HEK293 (cell line): ENCODE results near the gene SKP2.

Experiments used
- CTCF ChIA-PET: fragments of 350-600 bp; formaldehyde crosslinking; extraction: SDS; loops from one replicate; lab custom pipeline; 2021; ENCODE audit warnings: antibody characterized with exemption; lab: Yijun Ruan, JAX
- POLR2A ChIA-PET: fragments of 300-600 bp; formaldehyde crosslinking; extraction: SDS; loops from one replicate; lab custom pipeline; 2020; ENCODE audit warnings: antibody characterized with exemption, inconsistent platforms; lab: Yijun Ruan, JAX
- H3K27ac ChIP-seq: fragments of 200-500 bp; sonication (Bioruptor generic); 2 replicates; pipeline ENCODE4 v1.5.1; 2014; ENCODE audit warnings: low read depth, low read length, control low read depth, inconsistent platforms; ENCODE audit errors: extremely low read depth
- H3K36me3 ChIP-seq, 2 experiments: fragments of 200-500 bp in 1 of 2; sonication (Bioruptor generic) in 1 of 2; 1 replicate in 1 of 2; 2 replicates in 1 of 2; pipeline ENCODE4 v1.5.1; 2014 to 2017; ENCODE audit warnings: inconsistent platforms in 2 of 2, low read length in 2 of 2; ENCODE audit not compliant: control insufficient read depth in 2 of 2, insufficient read depth in 1 of 2
- H3K4me1 ChIP-seq: fragments of 200-500 bp; sonication (Bioruptor generic); 2 replicates; pipeline ENCODE4 v1.5.1; 2014; ENCODE audit warnings: mild to moderate bottlenecking, low read length, inconsistent platforms; ENCODE audit not compliant: control insufficient read depth, insufficient read depth
- H3K4me3 ChIP-seq: 2 replicates; pipeline ENCODE4 v1.5.1; 2011; ENCODE audit warnings: low read depth, mild to moderate bottlenecking, control low read depth, low read length, moderate library complexity
- H3K9me3 ChIP-seq: fragments of 200-500 bp; sonication (Bioruptor generic); 2 replicates; pipeline ENCODE4 v1.5.1; 2014; ENCODE audit warnings: low read depth, low read length, inconsistent platforms; ENCODE audit not compliant: control insufficient read depth, insufficient read depth
- GFI1B ChIP-seq: fragments of 450-650 bp; formaldehyde crosslinking; IDR thresholded peaks from 2 replicates; pipeline ENCODE4 v1.5.1; 2016; ENCODE audit warnings: missing biosample characterization, missing genetic modification characterization
- GLI4 ChIP-seq: fragments of 450-650 bp; formaldehyde crosslinking; IDR thresholded peaks from 2 replicates; pipeline ENCODE4 v1.5.1; 2016; ENCODE audit warnings: missing biosample characterization, missing genetic modification characterization
- IKZF3 ChIP-seq: fragments of 450-650 bp; IDR thresholded peaks from 2 replicates; pipeline ENCODE4 v1.5.0; 2018; ENCODE audit warnings: missing biosample characterization, mild to moderate bottlenecking, missing genetic modification characterization, moderate library complexity
- KLF16 ChIP-seq: fragments of 450-650 bp; formaldehyde crosslinking; IDR thresholded peaks from 2 replicates; pipeline ENCODE4 v1.5.1; 2017; ENCODE audit warnings: missing biosample characterization, missing genetic modification characterization
- KLF8 ChIP-seq: fragments of 450-650 bp; formaldehyde crosslinking; IDR thresholded peaks from 2 replicates; pipeline ENCODE4 v1.5.1; 2016; ENCODE audit warnings: missing biosample characterization, missing genetic modification characterization
- REPIN1 ChIP-seq: fragments of 450-650 bp; formaldehyde crosslinking; IDR thresholded peaks from 2 replicates; pipeline ENCODE4 v1.5.1; 2017; ENCODE audit warnings: missing biosample characterization, missing genetic modification characterization, low read depth
- ZBTB10 ChIP-seq: fragments of 450-650 bp; formaldehyde crosslinking; IDR thresholded peaks from 2 replicates; pipeline ENCODE4 v1.5.1; 2016; ENCODE audit warnings: missing biosample characterization, missing genetic modification characterization
- ZNF148 ChIP-seq: fragments of 450-650 bp; formaldehyde crosslinking; IDR thresholded peaks from 2 replicates; pipeline ENCODE4 v1.5.0; 2017; ENCODE audit warnings: missing biosample characterization, missing genetic modification characterization, borderline replicate concordance
- ZNF2 ChIP-seq: fragments of 450-650 bp; formaldehyde crosslinking; IDR thresholded peaks from 2 replicates; pipeline ENCODE4 v1.5.1; 2016; ENCODE audit warnings: missing biosample characterization, missing genetic modification characterization
- ZNF24 ChIP-seq: fragments of 450-650 bp; formaldehyde crosslinking; IDR thresholded peaks from 2 replicates; pipeline ENCODE4 v1.5.1; 2016; ENCODE audit warnings: missing biosample characterization, missing genetic modification characterization
- ZNF280D ChIP-seq: fragments of 450-650 bp; formaldehyde crosslinking; IDR thresholded peaks from 2 replicates; pipeline ENCODE4 v1.5.1; 2016; ENCODE audit warnings: missing biosample characterization, missing genetic modification characterization
- ZNF324 ChIP-seq: fragments of 450-650 bp; formaldehyde crosslinking; IDR thresholded peaks from 2 replicates; pipeline ENCODE4 v1.5.1; 2016; ENCODE audit warnings: missing biosample characterization, missing genetic modification characterization
- ZNF404 ChIP-seq: fragments of 450-650 bp; formaldehyde crosslinking; IDR thresholded peaks from 2 replicates; pipeline ENCODE4 v1.5.1; 2017; ENCODE audit warnings: missing biosample characterization, missing genetic modification characterization
- ZNF473 ChIP-seq: fragments of 450-650 bp; formaldehyde crosslinking; IDR thresholded peaks from 2 replicates; pipeline ENCODE4 v1.5.1; 2017; ENCODE audit warnings: missing biosample characterization, missing genetic modification characterization
- ZNF518A ChIP-seq: fragments of 450-650 bp; formaldehyde crosslinking; conservative IDR thresholded peaks from 2 replicates; pipeline ENCODE4 v1.5.1; 2016; ENCODE audit warnings: low read depth, missing biosample characterization, missing genetic modification characterization
- ZNF544 ChIP-seq: fragments of 450-650 bp; formaldehyde crosslinking; IDR thresholded peaks from 2 replicates; pipeline ENCODE4 v1.5.0; 2017; ENCODE audit warnings: missing biosample characterization, missing genetic modification characterization
- ZNF549 ChIP-seq: fragments of 450-650 bp; IDR thresholded peaks from 2 replicates; pipeline ENCODE4 v1.5.1; 2018; ENCODE audit warnings: missing biosample characterization, missing genetic modification characterization, mild to moderate bottlenecking, inconsistent platforms, moderate library complexity
- ZNF558 ChIP-seq: fragments of 450-650 bp; formaldehyde crosslinking; IDR thresholded peaks from 2 replicates; pipeline ENCODE4 v1.5.1; 2016; ENCODE audit warnings: missing biosample characterization, missing genetic modification characterization
- ZNF623 ChIP-seq: fragments of 450-650 bp; formaldehyde crosslinking; IDR thresholded peaks from 2 replicates; pipeline ENCODE4 v1.5.1; 2016; ENCODE audit warnings: missing biosample characterization, missing genetic modification characterization
- ZNF626 ChIP-seq: fragments of 450-650 bp; sonication (Bioruptor Pico); formaldehyde crosslinking; IDR thresholded peaks from 2 replicates; pipeline ENCODE4 v1.5.1; 2018; ENCODE audit warnings: missing biosample characterization, missing genetic modification characterization, inconsistent platforms

The SKP2 gene

GRCh38 chr5:36202521-36202961 is 50.6 kb downstream of the SKP2 start:
- TF ChIP-seq KLF8 (tag by site-specific recombination) (no peak), KLF16 (tag by site-specific recombination) (no peak), ZNF558 (tag by site-specific recombination) (no peak), ZNF544 (tag by site-specific recombination) (no peak), ZNF404 (no peak), GFI1B (tag by site-specific recombination) (no peak), ZNF518A (tag by site-specific recombination) (no peak), ZNF473 (tag by site-specific recombination) (no peak), REPIN1 (tag by site-specific recombination) (no peak), ZNF148 (tag by site-specific recombination) (no peak), ZNF626 (tag by site-specific recombination) (no peak), ZBTB10 (no peak), IKZF3 (tag by site-specific recombination) (no peak), ZNF24 (tag by site-specific recombination) (no peak), GLI4 (no peak)
- no peaks in the 10 kb centered on the region for H3K4me1 ChIP-seq
- ChIA-PET CTCF (interaction anchor here (0.5 to 2.4 kb wide), 6 partner anchors 16 to 693 kb away, joined by 3 to 9 read pairs (median 4); partner anchors contain the start of gene NADK2), POLR2A (interaction anchor here (0.5 to 1.0 kb wide), 4 partner anchors 38 to 240 kb away, joined by 3 to 5 read pairs (median 3); partner anchors contain the start of genes LMBRD2, NADK2 and SKP2)
- H3K4me3 ChIP-seq, result no peak overlapping the region
- H3K27ac ChIP-seq, result no peak overlapping the region
- peaks cover 27 to 40% of the 10 kb centered on the region in 2 experiments for H3K36me3 ChIP-seq
- H3K9me3 ChIP-seq, result no peaks in the 10 kb centered on the region

- H3K4me3 ChIP-seq, result no peak overlapping the region
- ChIA-PET POLR2A (no interaction called here), CTCF (interaction anchor here (1.0 to 1.2 kb wide), 2 partner anchors 10 to 36 kb away, joined by 3 read pairs; no protein-coding TSS in a partner anchor)
- H3K4me1 ChIP-seq, result no peaks in the 10 kb centered on the region
- H3K9me3 ChIP-seq, result no peaks in the 10 kb centered on the region
- H3K27ac ChIP-seq, result no peak overlapping the region
- peaks cover 16 to 31% of the 10 kb centered on the region in 2 experiments for H3K36me3 ChIP-seq
- TF ChIP-seq ZNF2 (tag by site-specific recombination) (no peak), ZNF280D (tag by site-specific recombination) (no peak), ZNF549 (tag by site-specific recombination) (no peak), ZNF324 (tag by site-specific recombination) (no peak), ZNF623 (tag by site-specific recombination) (no peak)
These were observed 53.4 kb downstream of the SKP2 start for GRCh38 chr5:36205329-36205728.
